ENCODE results near the gene SMG6.

DNA sequence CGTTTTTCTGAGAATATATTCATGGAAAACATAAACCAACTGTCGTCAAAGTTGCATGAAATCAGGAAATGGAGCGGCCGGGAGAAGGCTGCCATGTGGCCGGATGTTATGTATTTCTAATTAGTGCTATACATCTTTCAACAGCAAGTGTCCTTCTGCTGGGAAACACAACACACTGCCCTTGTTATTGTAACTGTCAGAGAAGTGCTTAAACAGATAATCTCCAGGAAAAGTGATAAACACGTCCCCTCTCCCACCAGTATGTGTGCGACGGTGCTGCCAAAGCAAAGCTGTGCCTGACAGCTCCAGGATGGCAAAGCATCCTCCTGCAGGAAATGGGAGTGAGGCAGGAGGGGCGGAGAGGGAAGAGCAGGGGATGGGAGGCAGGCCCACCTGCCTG is 111.8 kb downstream of the SMG6 start:
- TF ChIP-seq POLR2A (IDR thresholded peaks at IDR 0.05) (no peak), EP300 (IDR thresholded peaks at IDR 0.05) (no peak)
- TF ChIP-seq, protein P1, sequence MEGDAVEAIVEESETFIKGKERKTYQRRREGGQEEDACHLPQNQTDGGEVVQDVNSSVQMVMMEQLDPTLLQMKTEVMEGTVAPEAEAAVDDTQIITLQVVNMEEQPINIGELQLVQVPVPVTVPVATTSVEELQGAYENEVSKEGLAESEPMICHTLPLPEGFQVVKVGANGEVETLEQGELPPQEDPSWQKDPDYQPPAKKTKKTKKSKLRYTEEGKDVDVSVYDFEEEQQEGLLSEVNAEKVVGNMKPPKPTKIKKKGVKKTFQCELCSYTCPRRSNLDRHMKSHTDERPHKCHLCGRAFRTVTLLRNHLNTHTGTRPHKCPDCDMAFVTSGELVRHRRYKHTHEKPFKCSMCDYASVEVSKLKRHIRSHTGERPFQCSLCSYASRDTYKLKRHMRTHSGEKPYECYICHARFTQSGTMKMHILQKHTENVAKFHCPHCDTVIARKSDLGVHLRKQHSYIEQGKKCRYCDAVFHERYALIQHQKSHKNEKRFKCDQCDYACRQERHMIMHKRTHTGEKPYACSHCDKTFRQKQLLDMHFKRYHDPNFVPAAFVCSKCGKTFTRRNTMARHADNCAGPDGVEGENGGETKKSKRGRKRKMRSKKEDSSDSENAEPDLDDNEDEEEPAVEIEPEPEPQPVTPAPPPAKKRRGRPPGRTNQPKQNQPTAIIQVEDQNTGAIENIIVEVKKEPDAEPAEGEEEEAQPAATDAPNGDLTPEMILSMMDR (IDR thresholded peaks at IDR 0.05), result no peak

Measured in upper lobe of left lung (tissue), 4 donors.